Endothelial cell of hepatic sinusoid (primary cell): ENCODE measurements around the gene SLX9.
"Not testable (repeated sequence)": the region's sequence is repeated elsewhere in the genome, so short reads cannot be mapped to it uniquely, and the experiment has no call there.

Source experiments
- in situ Hi-C: cut with HindIII; loops from 2 replicates; pipeline ENCODE4 v1.10.0; 2017; ENCODE audit warnings: low sequenced_read_pairs

The SLX9 gene

GRCh38 chr21:45013260-45013841, 73.5 kb downstream of the SLX9 start:
- in situ Hi-C loops: loop anchor here (5.0 kb wide), 1 partner anchor 114 kb away; no protein-coding TSS in a partner anchor

GRCh38 chr21:45014747-45015468, 75.1 kb downstream of the SLX9 start:
- in situ Hi-C loops: loop anchor here (5.0 kb wide), 2 partner anchors 62 to 112 kb away; no protein-coding TSS in a partner anchor

- in situ Hi-C loops: loop anchor here (5.0 kb wide), 1 partner anchor 62 kb away; no protein-coding TSS in a partner anchor
These were observed 75.6 kb downstream of the SLX9 start for GRCh38 chr21:45015469-45015860.

- in situ Hi-C loops: loop anchor here (5.0 kb wide), 1 partner anchor 61 kb away; no protein-coding TSS in a partner anchor
These were observed 76.2 kb downstream of the SLX9 start for GRCh38 chr21:45016031-45016405.

- in situ Hi-C loops: loop anchor here (5.0 kb wide), 1 partner anchor 61 kb away; no protein-coding TSS in a partner anchor
These were observed 76.7 kb downstream of the SLX9 start for GRCh38 chr21:45016406-45017038.

- in situ Hi-C loops: loop anchor here (5.0 kb wide), 1 partner anchor 60 kb away; no protein-coding TSS in a partner anchor
These were observed 77.5 kb downstream of the SLX9 start for GRCh38 chr21:45017039-45017960.

- in situ Hi-C loops: loop anchor here (5.0 kb wide), 1 partner anchor 59 kb away; no protein-coding TSS in a partner anchor
These were observed 78.6 kb downstream of the SLX9 start for GRCh38 chr21:45018131-45019075.

- in situ Hi-C loops: loop anchor here (5.0 kb wide), 1 partner anchor 58 kb away; no protein-coding TSS in a partner anchor
These were observed 79.5 kb downstream of the SLX9 start for GRCh38 chr21:45019076-45019886.

- in situ Hi-C loops: loop anchor here (5.0 kb wide), 1 partner anchor 57 kb away; no protein-coding TSS in a partner anchor
These were observed 80.2 kb downstream of the SLX9 start for GRCh38 chr21:45019887-45020537.

GRCh38 chr21:45020629-45021427, 81.0 kb downstream of the SLX9 start:
- in situ Hi-C loops: no loop called here

- in situ Hi-C loops: no loop called here
These were observed 81.9 kb downstream of the SLX9 start for GRCh38 chr21:45021428-45022347.

- in situ Hi-C loops: no loop called here
These were observed 82.5 kb downstream of the SLX9 start for GRCh38 chr21:45022348-45022675.

- in situ Hi-C loops: no loop called here
These were observed 82.9 kb downstream of the SLX9 start for GRCh38 chr21:45022736-45023135.

GRCh38 chr21:45024516-45024915, 84.7 kb downstream of the SLX9 start:
- in situ Hi-C loops: not testable (repeated sequence)

- in situ Hi-C loops: no loop called here
These were observed 86.4 kb downstream of the SLX9 start for GRCh38 chr21:45026066-45026745.
